NCI-H1092 (cell line): ENCODE results near the gene ACTL9.
"Not testable (repeated sequence)": the region's sequence is repeated elsewhere in the genome, so short reads cannot be mapped to it uniquely, and the experiment has no call there.

ENCODE experiments used
- DNase-seq: peaks from one replicate; lab custom pipeline; 2025; lab: John Stamatoyannopoulos, UW

The ACTL9 gene, protein sequence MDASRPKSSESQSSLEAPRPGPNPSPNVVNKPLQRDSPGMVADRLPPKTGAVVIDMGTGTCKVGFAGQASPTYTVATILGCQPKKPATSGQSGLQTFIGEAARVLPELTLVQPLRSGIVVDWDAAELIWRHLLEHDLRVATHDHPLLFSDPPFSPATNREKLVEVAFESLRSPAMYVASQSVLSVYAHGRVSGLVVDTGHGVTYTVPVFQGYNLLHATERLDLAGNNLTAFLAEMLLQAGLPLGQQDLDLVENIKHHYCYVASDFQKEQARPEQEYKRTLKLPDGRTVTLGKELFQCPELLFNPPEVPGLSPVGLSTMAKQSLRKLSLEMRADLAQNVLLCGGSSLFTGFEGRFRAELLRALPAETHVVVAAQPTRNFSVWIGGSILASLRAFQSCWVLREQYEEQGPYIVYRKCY

DNA sequence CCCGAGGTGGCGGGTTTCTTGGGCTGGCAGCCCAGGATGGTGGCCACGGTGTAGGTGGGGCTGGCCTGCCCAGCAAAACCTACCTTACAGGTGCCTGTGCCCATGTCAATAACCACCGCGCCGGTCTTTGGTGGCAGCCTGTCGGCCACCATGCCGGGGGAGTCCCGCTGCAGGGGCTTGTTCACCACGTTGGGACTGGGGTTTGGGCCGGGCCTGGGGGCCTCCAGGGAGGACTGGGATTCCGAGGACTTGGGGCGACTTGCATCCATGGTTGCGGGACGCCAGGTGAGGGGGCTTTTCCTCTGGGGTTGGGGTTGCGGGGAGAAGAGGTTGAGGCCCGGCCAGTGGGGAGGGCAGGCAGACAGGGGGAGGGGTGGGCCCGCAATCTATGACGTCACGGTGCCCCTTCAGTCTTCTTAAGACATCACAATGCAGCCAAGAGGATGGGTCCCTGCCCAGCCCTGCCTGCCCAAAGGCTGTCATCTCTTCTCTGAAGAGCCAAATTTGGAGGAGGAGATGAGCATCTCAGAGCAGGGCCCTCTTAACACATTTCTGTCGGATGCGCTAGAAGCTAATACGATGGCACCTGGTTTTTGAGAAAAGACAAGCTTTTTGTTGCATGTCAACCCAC, at the start of gene ACTL9:
Gene ACTL9, minus strand, starts transcription at position 363 of the 631 bp plus-strand sequence. Its CDS starts 94 bp downstream, at position 269.
- DNase-seq, result no peak

DNA sequence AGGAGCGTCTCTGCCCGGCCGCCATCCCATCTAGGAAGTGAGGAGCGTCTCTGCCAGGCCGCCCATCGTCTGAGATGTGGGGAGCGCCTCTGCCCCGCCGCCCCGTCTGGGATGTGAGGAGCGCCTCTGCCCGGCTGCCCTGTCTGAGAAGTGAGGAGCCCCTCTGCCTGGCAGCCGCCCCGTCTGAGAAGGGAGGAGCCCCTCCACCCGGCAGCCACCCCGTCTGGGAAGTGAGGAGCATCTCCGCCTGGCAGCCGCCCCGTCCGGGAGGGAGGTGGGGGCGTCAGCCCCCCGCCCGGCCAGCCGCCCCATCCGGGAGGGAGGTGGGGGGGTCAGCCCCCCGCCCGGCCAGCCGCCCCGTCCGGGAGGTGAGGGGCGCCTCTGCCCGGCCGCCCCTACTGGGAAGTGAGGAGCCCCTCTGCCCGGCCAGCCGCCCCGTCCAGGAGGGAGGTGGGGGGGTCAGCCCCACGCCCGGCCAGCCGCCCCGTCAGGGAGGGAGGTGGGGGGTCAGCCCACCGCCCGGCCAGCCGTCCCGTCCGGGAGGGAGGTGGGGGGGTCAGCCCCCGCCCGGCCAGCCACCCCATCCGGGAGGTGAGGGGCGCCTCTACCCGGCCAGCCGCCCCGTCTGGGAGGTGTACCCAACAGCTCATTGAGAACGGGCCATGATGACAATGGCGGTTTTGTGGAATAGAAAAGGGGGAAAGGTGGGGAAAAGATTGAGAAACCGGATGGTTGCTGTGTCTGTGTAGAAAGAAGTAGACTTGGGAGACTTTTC, 40.9 kb upstream of the ACTL9 start:
- not testable (repeated sequence) for DNase-seq

DNA sequence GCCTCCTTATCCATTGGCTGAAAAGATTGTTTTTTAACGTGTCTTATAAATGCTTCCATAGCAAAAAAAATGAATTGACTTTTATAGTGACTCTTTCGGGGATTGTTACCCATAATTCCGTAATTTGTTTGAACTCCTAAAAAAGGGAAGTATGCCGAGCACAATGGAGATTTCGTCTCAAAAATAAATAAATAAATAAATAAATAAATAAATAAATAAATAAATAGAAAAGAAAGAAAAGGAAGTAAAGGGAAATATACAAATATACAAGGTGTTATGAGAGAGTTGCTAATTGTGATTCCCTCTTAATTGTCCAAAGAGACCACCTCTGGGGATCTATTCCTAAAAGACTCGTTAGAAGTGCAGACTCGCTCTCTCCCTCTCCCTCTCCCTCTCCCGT, 39.8 kb upstream of the ACTL9 start:
- DNase-seq, result no peak

DNA sequence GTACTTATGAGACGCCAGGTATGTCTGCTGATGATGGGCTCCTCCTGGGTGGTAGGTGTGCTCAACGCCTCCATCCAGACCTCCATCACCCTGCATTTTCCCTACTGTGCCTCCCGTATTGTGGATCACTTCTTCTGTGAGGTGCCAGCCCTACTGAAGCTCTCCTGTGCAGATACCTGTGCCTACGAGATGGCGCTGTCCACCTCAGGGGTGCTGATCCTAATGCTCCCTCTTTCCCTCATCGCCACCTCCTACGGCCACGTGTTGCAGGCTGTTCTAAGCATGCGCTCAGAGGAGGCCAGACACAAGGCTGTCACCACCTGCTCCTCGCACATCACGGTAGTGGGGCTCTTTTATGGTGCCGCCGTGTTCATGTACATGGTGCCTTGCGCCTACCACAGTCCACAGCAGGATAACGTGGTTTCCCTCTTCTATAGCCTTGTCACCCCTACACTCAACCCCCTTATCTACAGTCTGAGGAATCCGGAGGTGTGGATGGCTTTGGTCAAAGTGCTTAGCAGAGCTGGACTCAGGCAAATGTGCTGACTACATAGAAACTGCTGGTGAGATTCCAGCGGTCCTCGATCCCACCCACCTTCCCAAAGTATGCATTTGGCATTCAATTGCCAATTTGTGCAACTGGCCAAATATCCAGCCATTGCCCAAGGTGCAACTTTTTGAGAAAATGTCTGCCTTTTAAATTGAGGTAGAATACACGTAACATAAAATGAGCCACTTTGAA, 33.0 kb upstream of the ACTL9 start:
- no peak for DNase-seq

DNA sequence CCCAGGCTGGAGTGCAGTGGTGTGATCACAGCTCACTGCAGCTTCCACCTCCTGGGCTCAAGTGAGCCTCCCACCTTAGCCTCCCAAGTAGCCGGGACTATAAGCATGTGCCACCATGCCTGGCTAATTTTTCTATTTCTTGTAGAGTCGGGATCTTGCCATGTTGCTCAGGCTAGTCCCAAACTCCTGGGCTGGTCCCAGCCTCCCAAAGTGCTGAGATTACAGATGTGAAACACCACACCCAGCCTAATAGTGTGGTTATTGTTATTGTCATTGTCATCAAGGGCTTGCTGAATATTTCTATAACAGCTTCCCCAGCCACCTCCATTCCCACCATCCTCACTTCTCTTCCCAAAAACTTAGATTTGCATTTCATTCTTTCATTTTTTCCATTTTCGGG, 25.7 kb upstream of the ACTL9 start:
- DNase-seq, result no peak

DNA sequence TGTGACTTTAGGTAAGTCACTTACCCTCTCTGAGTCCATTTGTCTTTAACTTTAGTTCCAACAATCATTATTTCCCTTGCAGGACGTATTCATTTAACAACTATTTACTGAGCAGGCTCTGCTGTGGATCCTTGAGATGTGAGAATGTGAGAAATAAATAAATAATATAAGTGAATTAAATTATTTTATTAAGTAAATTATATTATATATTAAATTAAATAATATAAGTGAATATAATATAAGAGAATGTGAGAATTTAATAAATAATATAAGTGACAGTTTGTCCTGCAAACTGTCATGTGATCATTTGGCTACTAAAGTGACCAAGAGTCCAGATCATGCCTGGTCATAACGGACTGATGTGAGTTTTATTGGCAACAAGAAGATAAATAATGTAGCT, 23.4 kb upstream of the ACTL9 start:
- no peak for DNase-seq

DNA sequence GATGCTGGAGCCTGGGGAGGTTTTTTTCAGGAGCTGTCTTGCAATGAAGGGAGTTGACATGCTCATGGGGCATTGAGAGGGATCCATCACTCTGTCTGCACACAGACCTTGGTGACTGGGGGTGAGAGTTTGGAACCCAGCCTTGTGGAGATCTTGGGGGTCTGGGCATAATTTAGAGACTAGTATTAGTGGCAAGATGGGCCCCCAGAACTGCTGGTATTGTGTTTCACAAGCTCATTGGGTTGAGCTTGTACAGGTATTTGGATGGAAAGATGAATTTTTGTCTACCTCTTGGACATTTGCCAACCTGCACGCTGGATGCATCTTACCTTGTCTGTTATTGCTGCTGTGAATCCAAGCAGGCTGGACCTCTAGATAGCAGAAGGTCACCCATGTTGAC, 22.7 kb upstream of the ACTL9 start, which contains the start of gene OR2Z1:
Gene OR2Z1, plus strand, starts transcription at position 301 of the 400 bp plus-strand sequence. CDS start 9,395 bp downstream, outside the sequence.
- no peak for DNase-seq

DNA sequence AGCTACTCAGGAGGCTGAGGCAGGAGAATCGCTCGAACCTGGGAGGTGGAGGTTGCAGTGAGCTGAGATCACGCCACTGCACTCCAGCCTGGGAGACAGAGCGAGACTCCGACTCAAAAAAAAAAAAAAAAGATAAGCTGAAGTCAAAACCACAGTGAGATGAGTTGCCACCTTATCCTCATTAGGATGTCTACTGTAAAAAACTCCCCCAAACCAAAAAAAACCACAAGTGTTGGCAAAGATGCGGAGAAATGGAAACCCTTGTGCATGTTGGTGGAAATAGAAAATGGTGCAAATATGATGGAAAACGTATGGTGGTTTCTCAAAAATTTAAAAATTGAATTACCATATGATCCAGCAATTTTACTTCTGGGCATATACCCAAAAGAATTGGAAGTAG, 11.7 kb upstream of the ACTL9 start:
- not testable (repeated sequence) for DNase-seq

DNA sequence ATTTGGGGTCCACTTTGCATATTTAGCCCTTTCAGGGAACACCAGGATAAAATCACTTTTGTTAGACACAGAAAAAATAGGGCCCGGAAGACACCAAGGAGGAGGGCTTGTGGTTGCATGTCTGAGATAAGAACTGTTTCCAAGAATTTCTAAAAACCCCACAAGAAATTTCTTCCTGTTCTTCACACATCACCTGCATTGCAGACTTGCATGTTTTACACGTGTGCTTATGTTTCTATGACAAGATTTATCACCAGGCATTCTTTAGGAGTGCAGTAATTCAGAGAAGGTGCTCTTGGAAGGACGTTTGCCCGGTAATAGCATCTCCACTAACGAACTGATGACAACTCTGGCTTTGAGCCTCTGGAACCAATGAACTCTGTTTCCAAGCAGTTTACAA, 7.1 kb upstream of the ACTL9 start:
- no peak for DNase-seq

DNA sequence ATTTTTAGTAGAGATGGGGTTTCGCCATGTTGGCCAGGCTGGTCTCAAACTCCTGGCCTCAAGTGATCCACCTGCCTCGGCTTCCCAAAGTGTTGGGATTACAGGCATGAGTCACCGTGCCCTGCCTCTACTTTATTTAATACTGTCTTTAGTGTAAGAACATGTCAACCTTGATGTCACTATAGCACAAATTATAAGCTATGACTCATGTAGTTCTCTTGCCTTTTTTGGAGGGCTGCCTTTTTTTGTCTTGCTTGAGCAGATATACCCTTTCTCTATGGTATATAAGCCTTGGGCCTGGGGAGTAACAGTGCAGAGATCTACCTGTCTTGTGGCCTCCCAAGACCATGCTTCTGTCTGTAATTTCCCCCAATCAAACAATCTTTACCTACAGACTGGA, 6.7 kb upstream of the ACTL9 start:
- not testable (repeated sequence) for DNase-seq

DNA sequence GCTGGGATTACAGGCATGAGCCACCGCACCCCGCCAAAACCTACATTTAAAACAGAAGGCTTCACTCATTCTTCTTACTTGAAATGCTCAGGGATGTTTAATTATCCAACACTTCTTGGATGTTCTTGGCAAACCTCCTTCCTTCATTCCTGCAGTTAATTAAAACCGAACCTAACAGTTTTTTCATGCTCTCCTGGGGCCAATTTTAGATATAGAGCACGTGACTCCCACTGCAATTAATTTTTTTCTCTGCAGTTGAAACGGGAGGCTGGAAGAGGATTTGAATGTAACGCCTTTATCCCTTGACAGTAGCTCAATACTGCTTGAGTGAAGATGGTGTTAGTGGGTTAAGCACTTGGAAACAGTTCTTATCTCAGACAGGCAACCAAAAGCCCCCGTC, 4.6 kb upstream of the ACTL9 start:
- DNase-seq, result no peak

DNA sequence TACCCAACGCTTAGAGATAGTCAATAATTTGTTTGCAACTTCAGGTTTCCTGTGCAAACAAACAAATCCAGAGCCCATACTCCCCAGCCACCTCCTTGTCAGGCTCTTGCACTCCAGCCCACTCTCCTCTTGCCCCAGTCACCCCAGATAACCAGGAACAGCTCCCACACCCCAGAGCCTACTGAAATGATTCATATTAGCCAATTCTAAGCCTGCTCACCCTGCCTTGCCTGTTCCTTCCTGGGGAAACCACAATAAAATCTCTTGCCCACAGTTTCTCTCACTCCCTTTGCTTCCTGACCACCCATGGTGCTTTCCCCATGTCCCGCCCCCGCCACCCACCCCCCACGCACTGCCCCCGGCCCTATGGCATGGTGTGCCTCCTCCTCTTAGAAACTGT, 3.8 kb upstream of the ACTL9 start:
- DNase-seq, result no peak

DNA sequence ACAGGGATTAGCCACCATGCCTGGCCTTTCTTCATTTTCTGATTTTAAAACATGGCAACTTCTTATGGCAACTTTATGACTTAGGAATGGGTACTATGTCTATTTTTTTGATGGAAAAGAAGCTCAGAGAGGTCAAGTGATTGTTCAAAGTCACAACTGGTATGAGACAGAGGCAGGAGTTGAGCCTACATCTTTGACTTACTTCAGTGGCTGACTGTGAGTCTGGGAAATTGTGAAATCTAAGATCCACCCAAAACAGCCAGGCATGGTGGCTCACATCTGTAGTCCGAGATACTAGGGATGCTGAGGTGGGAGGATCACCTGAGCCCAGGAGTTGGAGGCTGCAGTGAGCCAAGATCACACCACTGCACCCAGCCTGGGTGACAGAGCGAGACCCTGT, 2.4 kb upstream of the ACTL9 start:
- no peak for DNase-seq

DNA sequence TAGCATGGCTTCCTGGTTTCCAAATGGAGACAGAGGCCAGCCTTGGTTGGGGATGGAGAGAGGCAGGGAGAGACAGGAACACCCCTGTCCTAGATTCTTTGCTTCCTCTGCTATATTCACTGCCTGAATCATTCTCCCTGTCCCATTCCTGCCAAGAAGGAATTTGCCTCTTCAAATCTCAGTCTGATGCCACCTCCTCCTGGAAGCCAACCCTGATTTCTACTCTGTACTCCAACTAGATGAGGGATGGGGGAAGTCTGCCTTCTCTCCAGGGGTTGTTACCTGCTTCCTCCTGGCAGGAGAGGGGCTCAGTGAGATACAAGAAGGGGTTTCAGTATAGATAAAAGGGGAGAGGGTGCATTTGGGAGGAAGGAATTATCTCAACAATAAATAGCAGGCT, 1.3 kb upstream of the ACTL9 start:
- DNase-seq, result no peak

DNA sequence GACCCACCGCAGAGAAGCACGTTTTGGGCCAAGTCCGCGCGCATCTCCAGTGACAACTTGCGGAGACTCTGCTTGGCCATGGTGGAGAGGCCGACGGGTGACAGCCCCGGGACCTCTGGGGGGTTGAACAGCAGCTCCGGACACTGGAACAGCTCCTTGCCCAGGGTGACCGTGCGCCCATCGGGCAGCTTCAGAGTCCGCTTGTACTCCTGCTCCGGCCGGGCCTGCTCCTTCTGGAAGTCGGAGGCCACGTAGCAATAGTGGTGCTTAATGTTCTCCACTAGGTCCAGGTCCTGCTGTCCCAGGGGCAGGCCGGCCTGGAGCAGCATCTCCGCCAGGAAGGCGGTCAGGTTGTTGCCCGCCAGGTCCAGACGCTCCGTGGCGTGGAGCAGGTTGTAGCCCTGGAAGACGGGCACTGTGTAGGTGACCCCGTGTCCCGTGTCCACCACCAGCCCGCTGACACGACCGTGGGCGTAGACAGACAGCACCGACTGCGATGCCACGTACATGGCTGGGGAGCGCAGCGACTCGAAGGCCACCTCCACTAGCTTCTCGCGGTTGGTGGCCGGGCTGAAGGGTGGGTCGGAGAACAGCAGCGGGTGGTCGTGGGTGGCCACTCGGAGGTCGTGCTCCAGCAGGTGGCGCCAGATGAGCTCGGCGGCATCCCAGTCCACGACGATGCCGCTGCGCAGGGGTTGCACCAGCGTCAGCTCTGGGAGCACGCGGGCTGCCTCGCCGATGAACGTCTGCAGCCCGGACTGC, 743 bp downstream of the ACTL9 start:
- DNase-seq, result no peak

DNA sequence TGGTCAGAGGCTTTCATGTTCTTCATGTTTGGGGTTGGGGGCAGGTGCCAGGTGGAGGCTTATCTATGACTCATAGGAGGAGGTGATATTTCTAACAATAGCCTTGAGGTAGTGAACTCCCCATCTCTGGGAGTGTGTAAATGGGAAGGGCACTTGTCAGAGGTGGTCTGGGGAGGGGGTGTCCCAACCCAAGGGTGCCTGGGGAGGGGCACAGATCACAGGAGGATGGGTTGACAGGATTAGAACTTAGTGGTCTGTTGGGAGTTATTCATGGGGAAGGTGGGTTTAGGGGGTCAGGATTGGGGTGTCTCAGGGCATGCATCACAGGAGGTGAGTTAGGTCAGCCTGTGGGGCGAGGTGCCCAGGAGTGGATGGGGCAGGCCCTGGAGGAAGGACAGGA, 1.6 kb downstream of the ACTL9 start:
- no peak for DNase-seq

DNA sequence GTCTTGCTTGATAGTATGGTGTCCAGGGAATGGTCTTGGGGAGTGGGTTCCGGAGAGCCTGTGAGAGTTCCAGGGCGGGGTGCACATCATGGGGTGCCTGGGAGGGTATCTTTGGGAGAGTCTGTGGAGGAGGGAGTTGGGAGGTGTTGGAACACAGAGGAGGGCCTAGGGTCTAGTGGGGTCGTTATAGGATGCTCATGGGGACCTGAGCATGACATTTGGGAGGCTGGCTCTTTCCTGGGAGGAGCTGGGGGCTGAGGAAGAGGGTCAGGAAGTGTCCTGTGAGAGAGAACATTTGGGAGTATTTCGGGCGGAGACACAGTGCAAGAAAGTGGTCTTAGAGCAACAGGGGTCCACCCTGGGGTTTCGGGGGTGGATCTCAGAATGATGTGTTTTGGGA, 2.7 kb downstream of the ACTL9 start:
- DNase-seq, result no peak

DNA sequence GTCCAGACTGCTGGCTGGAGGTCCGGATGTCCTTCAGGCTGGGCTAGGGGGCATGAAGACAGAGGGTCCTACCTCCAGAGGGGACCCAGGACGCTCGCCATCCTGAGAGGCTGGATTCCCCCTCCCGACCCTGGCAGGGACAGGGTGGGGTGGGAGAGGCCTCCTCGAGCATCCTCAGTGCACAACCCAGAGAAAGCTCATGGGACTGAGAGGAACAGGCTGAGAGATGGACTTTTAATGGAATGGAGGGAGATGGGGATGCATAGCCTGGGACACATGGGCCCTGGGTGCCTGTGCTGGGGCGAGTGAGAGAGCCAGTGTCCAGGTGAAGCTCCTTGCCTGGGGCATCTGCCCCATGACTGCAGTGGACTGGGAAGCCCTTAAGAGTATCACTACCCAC, 3.1 kb downstream of the ACTL9 start:
- no peak for DNase-seq

DNA sequence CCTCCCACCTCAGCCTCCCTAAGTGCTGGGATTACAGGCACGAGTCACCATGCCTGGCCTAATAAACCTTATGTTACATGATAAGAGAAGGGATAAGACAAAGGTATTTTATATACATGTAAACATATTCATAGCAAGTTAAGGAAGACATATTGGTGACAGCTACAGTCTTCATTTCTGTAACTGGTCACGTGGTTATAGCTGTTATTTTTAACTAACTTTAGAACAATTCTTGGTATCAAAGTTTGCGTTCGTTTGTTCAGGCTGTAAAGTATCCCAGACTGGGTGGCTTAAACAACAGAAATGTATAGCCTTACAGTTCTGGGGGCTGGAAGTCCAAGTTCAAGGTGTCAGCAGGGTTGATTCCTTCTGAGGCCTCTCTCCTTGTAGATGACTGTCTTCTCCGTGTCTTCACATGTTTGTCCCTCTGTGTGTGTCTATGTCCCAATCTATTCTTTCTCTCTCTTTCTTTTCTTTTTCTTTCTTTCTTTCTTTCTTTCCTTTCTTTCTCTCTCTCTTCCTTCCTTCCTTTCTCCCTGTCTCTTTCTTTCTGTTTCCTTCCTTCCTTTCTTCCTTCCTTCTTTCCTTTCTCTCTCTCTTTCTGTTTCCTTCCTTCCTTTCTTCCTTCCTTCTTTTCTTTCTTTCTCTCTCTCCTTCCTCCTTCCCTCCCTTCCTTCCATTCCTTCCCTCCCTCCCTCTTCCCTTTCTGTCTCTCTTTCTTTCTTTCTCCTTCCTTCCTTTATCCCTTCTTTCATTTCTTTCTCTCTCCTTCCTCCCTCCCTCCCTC, 7.6 kb downstream of the ACTL9 start:
- DNase-seq, result no peak

DNA sequence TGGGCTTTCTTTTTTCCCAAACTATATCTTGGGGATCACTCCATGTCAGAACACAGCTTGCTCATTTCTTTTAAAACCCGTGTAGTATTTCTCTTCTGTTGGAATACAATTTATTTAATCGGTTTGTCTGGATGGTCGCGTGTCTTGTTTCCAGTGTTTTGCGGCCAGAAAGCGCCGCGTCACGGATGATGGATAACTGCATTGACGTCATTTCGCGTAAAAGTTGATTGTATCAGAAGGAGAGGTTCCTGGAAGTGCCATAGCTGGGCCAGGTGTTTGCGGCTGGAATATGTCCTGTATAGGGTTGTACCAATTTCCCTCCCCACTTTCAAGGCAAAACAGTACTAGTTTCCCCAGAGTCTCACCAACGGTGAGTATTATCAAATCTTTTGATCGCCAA, 9.7 kb downstream of the ACTL9 start:
- DNase-seq, result no peak

DNA sequence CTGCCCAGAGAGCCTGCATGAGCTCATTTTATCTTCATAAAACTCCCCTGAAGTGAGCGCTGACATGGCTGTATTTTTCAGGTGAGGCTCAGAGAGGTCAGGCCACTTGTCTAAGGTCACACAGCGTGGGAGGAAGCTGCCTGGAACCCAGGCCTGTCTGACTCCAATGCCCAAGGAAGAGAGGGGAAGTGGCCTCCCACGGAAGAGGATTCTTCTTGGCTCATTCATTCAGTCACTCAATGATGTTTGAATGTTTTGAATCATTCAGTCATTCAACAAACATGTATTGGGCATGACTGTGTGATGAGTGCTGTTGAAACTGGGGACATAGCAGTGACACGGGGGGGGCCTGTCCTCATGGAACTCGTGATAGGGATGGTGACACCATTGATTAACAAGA, 12.0 kb downstream of the ACTL9 start:
- no peak for DNase-seq
